ENCODE data around the gene TXN2.
A peak's percentile ranks its signal among the peaks of the same experiment; 100 is the strongest.
"Not testable (repeated sequence)": the region's sequence is repeated elsewhere in the genome, so short reads cannot be mapped to it uniquely, and the experiment has no call there.

Gene TXN2

GRCh38 chr22:36425977-36426523, 55.4 kb downstream of the TXN2 start:
- Histone ChIP-seq H3K27me3 (no peaks in the 10 kb centered on the region), H3K4me1 (ENCODE audit: control insufficient read depth in 1 of 2, insufficient read depth in 1 of 2, low read depth in 1 of 2, low read length in 1 of 2) (peaks cover 49 to 52% of the 10 kb centered on the region in 2 experiments), H3K27ac (peak overlapping the region; percentile 94), H3K36me3 (no peaks in the 10 kb centered on the region), H3K9me3 (no peaks in the 10 kb centered on the region), H3K4me3 (ENCODE audit: low read depth in 1 of 2, low read length in 1 of 2) (peak overlapping the region in 1 of 2 experiments; percentile 13)
- peak; percentile 65 for TF ChIP-seq CTCF (IDR thresholded peaks at IDR 0.05)

DNA sequence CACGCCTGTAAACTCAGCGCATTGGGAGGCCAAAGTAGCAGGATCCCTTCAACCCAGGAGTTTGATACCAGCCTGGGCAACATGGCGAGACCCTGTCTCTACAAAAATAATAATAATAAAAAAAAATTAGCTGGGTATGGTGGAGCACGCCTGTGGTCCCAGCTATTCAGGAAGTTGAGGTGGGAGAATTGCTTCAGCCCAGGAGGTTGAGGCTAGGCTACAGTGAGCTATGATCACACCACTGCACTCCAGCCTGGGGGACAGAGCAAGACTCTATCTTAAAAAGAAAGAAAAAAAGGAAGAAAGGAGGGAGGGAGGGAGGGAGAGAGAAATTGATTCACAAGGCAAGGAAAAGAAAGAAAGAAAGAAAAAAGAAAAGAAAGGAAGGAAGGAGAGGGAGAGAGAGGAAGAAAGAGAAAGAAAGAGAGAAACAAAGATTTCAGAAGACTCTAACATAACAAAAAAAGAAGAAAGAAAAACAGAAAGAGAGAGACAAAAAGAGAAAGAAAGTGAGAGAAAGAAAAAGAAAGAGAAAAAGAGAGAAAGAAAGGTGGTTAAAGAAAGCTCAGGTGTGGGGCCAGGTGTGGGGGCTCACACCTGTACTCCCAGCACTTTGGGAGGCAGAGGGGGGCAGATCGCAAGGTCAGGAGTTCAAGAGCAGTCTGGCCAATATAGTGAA, 56.4 kb downstream of the TXN2 start:
- H3K36me3 ChIP-seq = no peaks in the 10 kb centered on the region
- H3K4me3 ChIP-seq (ENCODE audit: low read depth in 1 of 2, low read length in 1 of 2) = peak overlapping the region in 1 of 2 experiments; percentile 13
- no peak for TF ChIP-seq CTCF (IDR thresholded peaks at IDR 0.05)
- H3K27ac ChIP-seq = peak overlapping the region; percentile 94
- H3K4me1 ChIP-seq (ENCODE audit: control insufficient read depth in 1 of 2, insufficient read depth in 1 of 2, low read depth in 1 of 2, low read length in 1 of 2) = peaks cover 55 to 62% of the 10 kb centered on the region in 2 experiments
- no peaks in the 10 kb centered on the region for H3K27me3 ChIP-seq
- no peaks in the 10 kb centered on the region for H3K9me3 ChIP-seq

DNA sequence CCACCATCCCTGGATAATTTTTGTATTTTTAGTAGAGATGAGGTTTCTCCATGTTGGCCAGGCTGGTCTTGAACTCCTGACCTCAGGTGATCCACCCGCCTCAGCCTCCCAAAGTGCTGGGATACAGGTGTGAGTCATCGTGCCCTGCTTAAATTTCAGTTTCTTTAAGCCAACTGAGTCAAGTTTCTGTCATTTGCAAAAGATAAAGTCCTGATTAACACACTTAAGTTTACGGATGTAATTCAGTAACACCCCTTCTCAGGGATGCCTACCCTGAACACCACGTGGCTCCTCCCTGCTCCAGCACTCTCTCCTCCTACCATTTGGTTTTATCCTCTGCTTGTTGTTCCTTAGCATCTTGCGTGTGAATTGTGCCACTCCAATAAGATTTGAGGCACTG, 57.0 kb downstream of the TXN2 start:
- H3K27me3 ChIP-seq; H3K9me3 ChIP-seq; H3K4me3 ChIP-seq (ENCODE audit: low read depth in 1 of 2, low read length in 1 of 2); H3K36me3 ChIP-seq: not testable (repeated sequence)
- peak overlapping the region; percentile 94 for H3K27ac ChIP-seq
- H3K4me1 ChIP-seq (ENCODE audit: control insufficient read depth in 1 of 2, insufficient read depth in 1 of 2, low read depth in 1 of 2, low read length in 1 of 2) = peaks cover 60 to 65% of the 10 kb centered on the region in 2 experiments

GRCh38 chr22:36423461-36424404, 57.7 kb downstream of the TXN2 start:
- H3K4me3 ChIP-seq (ENCODE audit: low read depth in 1 of 2, low read length in 1 of 2) = peak overlapping the region in 1 of 2 experiments; percentile 30

GRCh38 chr22:36422287-36423014, 59.0 kb downstream of the TXN2 start:
- Histone ChIP-seq H3K4me1 (ENCODE audit: control insufficient read depth in 1 of 2, insufficient read depth in 1 of 2, low read depth in 1 of 2, low read length in 1 of 2) (peaks cover 71 to 78% of the 10 kb centered on the region in 2 experiments), H3K36me3 (no peaks in the 10 kb centered on the region), H3K27me3 (no peaks in the 10 kb centered on the region), H3K9me3 (no peaks in the 10 kb centered on the region), H3K4me3 (ENCODE audit: low read depth in 1 of 2, low read length in 1 of 2) (no peak overlapping the region), H3K27ac (peak overlapping the region; percentile 94)
- no peak for TF ChIP-seq CTCF (IDR thresholded peaks at IDR 0.05)

More at GRCh38 chr22:36423461-36424404, 57.7 kb downstream of the TXN2 start:
- no peaks in the 10 kb centered on the region for H3K27me3 ChIP-seq
- peak overlapping the region; percentile 94 for H3K27ac ChIP-seq
- H3K4me1 ChIP-seq (ENCODE audit: control insufficient read depth in 1 of 2, insufficient read depth in 1 of 2, low read depth in 1 of 2, low read length in 1 of 2) = peaks cover 67 to 71% of the 10 kb centered on the region in 2 experiments
- H3K36me3 ChIP-seq = no peaks in the 10 kb centered on the region
- H3K9me3 ChIP-seq = no peaks in the 10 kb centered on the region
- TF ChIP-seq CTCF (IDR thresholded peaks at IDR 0.05) = peak; percentile 61

All from neutrophil (primary cell).